HG03025 (cell line): ENCODE measurements around the gene ASPA.

Experiments used
- ATAC-seq: cut with Tn5 transposase; IDR thresholded peaks from one replicate; pipeline ENCODE4 v1.9.1; 2021; ENCODE audit warnings: mild to moderate bottlenecking, moderate library complexity; ENCODE audit not compliant: unreplicated experiment, low FRiP score

Gene ASPA

DNA sequence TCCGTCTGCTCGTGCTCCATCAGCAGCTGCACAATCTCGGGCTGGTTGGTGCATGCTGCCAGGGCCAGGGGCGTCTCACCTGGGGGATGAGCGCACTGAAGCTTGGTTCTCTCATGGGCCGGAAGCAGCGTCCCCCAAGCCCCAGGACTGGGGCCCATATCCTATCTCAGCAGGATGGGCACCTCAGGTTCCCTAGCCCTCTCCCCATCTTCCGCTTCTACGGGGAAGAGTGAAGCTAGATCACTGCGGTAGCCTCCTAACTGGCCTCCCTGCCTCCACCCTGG, 57.0 kb downstream of the ASPA start:
- ATAC-seq = no peak

GRCh38 chr17:3533752-3534151, 58.0 kb downstream of the ASPA start:
- ATAC-seq = no peak

- no peak for ATAC-seq
These were observed 59.1 kb downstream of the ASPA start for GRCh38 chr17:3534881-3535252.

DNA sequence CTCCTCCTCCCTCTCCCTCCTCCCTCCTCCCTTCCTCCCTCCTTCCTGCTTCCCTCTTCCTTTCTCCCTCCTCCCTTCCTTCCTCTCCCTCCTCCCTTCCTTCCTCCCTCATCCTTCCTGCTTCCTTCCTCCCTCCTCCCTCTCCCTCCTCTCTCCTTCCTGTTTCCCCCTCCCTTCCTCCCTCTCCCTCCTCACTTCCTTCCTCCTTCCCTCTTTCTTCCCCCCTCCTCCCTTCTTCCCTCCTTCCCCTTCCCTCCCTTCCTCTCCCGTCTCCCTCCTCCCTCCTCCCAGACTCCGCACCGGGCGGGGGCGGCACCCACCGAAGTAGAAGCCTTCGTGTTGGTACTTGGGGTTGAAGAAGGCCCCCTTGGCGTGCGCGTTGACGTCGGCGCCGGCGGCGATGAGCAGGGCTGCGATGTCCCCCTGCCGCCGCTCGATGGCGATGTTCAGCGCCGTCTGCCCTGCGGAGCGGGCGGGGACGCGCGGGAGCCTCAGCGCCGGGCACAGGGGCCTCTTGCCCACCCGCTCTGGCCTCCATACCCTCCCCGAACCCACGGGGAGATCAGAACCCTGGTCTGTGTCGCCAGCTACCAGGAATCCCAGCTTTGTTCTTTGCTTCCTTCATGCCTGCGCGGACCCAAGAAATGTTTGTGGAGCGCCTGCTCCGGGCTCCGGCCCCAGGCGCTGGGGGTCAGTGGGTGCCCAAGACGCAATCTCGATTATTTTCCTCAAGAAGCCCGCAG, 59.6 kb downstream of the ASPA start:
- ATAC-seq = no peak

- ATAC-seq = no peak
These were observed 60.9 kb downstream of the ASPA start for GRCh38 chr17:3536716-3537115.

DNA sequence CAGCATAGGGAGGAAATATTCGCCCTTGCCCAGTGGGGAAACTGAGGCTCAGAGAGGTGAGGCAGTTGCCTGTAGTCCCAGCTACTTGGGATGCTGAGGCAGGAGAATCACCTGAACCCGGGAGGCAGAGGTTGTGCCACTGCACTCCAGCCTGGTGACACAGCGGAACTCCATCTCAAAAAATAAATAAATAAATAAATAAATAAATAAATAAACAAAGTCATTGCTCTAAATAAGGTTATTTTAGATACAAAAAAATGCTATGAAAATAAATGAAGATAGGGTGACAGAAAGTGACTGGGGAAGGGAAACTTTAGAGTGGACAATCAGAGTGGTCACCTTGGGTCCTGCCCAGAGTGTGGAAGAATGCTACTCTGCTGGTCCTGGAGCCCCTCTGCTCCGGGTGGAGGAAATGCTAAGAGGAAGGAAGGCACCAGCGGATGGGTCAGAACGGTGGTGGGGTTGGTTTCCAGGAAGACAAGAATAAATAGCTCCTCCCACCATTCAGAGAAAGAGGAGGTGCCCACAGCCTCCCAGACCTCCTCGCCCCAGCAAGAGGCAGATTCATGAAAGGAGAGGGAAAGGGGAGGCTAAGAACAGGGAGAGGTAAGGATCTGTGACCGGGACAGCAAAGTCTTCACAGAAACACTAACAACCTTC, 64.2 kb downstream of the ASPA start:
- ATAC-seq = no peak

- no peak for ATAC-seq
These were observed 66.8 kb downstream of the ASPA start for GRCh38 chr17:3542410-3543088.

- ATAC-seq = no peak
These were observed 67.7 kb downstream of the ASPA start for GRCh38 chr17:3543453-3543852.

DNA sequence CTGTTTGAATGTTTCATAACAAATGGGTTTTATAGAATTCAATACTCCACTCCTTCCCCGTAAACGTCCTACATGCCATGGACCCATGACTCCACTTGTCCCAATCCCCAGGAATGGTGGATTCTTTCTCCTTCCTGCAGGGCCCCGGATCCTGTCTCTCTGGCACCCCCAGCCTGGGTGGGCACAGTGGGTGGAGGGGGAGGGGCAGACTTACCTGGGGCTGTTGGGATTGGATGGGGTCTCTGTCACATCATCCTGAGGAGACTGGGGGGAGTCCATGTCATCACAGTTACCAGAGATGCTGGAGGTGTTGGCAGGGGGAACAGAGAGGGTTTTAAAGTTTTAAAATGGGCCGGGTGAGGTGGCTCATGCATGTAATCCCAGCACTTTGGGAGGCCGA, 68.6 kb downstream of the ASPA start:
- no peak for ATAC-seq

- ATAC-seq = no peak
These were observed 69.4 kb downstream of the ASPA start for GRCh38 chr17:3545151-3545550.

DNA sequence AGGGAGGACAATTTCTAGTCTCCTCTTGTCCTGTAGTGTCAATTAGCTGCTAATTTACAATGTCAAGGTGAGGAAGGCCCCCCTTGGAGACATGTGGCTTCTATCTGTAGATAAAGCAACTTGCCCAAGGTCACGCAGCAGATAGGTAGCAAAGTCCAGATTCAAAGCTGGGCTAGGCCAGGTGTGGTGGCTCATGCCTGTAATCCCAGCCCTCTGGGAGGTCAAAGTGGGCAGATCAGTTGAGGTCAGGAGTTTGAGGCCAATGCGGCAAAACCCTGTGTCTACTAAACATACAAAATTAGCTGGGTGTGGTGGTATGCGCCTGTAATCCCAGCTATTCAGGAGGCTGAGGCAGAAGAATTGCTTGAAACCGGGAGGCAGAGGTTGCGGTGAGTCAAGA, 70.7 kb downstream of the ASPA start:
- ATAC-seq = no peak

DNA sequence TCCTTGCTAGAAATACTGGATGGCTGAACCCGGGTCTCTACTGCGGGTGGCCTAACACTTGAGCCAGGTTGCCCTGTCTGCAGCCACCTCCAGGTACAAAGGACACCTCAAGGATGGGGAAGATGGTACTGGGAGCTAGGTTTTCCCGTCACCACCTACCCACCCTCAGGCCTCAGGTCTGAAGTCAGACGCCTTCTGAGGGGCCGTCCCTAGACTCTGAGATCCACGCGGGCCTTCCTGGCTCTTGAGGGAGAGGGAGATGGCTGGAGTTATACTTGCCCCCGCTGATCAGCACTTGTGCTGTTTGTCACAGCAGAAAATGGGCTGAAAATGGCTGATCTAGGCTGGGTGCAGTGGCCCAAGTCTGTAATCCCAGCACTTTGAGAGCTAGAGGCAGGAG, 71.2 kb downstream of the ASPA start:
- no peak for ATAC-seq

- no peak for ATAC-seq
These were observed 71.8 kb downstream of the ASPA start for GRCh38 chr17:3547628-3548027.

- ATAC-seq = no peak
These were observed 73.9 kb downstream of the ASPA start for GRCh38 chr17:3549610-3550162.

DNA sequence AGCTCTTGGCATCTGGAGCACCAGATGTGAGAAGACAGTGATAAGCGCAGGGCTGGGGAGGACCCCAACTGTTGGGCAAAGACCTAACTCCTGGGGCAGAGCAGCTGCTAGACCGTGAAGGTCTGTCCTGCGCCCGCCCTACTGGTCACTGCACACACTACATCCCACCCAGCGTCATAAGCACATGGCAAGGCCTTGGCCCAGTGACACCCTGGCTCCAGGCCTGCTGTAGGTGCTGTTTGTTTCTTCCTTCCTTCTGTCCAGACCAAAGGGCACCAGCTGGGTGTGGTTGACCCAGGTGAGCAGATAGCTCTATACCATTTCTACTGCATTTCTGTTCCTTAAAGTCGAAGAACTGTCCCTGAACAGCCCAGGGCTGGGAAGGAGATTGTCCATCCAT, 75.4 kb downstream of the ASPA start:
- no peak for ATAC-seq

DNA sequence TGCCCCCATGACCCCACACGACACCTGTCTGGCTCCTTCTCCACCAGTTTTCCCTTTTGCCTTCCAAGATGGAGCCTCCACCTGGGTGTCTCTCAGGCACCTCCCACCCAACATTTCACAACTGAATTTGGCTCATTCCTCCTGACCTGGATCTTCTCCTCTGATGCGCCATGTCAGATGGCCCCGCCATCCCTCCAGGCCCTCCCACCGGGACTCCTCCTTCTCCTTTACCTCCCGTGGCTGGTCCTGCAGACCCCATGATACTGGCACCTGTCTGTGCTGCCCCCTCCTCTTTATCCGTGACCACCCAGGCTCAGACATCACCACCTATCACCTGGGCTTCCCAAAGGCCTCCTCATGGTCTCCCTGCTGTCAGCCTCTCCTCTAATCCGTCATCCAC, 77.1 kb downstream of the ASPA start:
- ATAC-seq = no peak
